GM15510 (cell line): ENCODE results near the gene ACER2.

Experiments used
- POLR2A ChIP-seq: IDR thresholded peaks from 3 replicates; pipeline ENCODE4 v1.6.1; 2011; ENCODE audit warnings: borderline replicate concordance; ENCODE audit not compliant: insufficient read length; ENCODE audit errors: extremely low read depth

ACER2 gene

GRCh38 chr9:19471737-19472648 lies 63.2 kb downstream of the ACER2 start:
- no peak for TF ChIP-seq POLR2A

DNA sequence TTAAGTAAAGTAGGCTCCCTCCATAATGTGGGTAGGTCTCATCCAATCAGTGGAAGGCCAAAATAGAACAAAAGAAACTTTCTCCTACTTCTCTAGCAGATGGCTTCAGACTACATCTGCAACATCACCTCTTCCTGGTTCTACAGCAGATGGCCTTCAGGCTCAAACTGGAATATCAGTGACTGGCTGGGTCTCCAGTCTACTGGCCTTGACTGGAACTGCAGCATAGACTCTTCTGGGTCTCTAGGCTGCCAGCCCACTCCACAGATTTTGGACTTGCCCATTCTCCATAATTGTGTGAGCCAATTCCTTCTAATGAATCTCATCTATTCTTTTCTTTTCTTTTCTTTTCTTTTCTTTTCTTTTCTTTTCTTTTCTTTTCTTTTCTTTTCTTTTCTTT lies 64.8 kb downstream of the ACER2 start:
- TF ChIP-seq POLR2A = no peak

DNA sequence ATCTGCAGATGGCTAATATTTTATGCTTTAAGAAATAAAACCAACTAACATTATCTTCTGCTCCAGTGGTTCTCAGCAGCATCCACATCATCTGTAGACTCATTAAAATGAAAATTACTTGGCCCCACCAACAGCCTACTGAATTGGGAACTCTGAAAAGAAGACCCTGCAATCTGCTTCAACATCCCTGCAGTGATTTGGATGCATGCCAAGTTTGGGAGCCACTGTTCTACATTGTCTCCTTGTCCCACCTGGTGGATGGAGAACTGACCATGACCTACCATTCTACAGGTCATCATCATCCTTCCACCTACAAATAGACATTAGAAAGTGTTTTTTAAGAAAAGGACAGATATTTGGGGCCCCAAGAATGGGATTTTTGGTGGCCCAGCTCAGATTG lies 71.1 kb downstream of the ACER2 start:
- no peak for TF ChIP-seq POLR2A

DNA sequence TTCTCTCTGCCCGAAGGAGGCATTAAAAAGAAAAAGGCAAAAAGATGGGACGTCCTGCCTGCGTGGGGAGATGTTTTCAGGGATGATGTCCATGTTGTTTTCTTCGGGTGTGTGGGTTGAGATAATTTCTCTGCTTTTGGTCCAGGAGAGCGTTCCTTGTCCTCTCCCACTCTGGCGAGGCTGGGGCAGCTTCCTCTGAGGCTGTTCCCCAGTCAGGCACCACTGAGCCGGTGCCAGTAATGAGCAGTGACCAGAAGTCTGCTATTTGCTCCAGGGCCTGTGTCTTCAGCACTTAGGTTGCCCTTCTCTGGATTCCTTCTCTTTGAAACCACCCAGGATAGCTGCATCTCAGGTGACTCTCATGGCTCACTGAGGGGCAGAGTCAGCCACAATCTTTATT lies 71.5 kb downstream of the ACER2 start:
- TF ChIP-seq POLR2A = no peak

GRCh38 chr9:19481121-19481870 lies 72.5 kb downstream of the ACER2 start:
- TF ChIP-seq POLR2A = no peak

DNA sequence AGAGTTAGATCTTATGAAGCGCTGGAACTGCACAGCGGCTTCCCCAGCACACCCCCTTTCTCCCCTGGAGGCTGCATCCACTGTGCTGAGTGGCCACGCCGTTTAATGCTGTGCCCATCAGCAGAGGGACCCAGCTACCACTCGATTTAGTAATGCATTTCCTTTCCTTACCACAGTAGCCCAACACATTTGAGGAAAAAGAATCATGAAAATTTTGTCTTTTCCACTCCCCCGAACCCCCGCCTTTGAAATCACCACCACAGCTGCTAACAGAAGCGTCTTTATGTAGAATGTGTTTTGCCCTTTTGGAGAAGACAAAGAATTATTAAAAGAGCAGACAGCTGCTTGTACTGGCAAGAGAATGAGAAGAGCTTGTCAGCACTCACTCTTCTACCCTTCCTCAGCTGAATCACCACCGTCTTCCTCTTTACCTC lies 73.2 kb downstream of the ACER2 start:
- TF ChIP-seq POLR2A = no peak

GRCh38 chr9:19484699-19485098 lies 75.9 kb downstream of the ACER2 start:
- no peak for TF ChIP-seq POLR2A

DNA sequence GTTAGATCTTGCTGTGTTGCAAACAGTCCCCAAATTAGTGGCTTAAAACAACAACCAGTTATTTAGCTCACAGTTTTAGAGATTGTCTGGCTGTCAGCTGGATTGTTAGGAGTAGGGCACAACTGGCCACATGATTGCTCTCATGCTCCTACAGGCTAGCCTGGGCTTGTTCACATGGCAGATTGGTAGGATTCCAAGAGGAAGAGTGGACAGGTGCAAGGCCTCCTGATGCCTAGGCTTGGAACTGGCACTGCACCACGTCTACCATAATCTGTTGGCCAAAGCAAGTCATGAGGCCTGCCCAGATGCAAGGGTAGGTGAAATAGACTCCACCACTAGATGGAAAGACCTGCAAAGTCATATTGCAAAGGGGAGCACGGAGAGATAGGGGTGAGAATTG lies 76.4 kb downstream of the ACER2 start:
- TF ChIP-seq POLR2A = no peak

DNA sequence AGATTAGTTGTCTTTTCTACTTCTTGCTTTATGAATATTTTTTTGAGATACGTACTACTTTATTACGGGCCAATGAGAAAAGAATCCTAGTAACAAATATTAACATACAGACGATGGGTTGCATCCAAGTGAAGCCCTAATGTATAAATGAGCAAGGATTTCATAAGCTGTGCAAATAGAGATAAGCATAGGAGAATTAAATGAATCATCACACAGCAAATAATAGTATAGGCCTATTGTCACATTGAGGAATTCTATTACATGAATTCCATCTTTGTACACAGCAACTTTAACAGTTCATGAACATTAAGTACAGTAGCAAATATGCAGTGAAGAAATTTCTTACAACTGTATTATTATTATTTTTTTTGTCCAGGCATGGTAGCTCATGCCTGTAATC lies 78.0 kb downstream of the ACER2 start:
- TF ChIP-seq POLR2A = no peak

GRCh38 chr9:19488721-19489120 lies 79.9 kb downstream of the ACER2 start:
- no peak for TF ChIP-seq POLR2A

GRCh38 chr9:19490269-19490668 lies 81.5 kb downstream of the ACER2 start:
- TF ChIP-seq POLR2A = no peak

DNA sequence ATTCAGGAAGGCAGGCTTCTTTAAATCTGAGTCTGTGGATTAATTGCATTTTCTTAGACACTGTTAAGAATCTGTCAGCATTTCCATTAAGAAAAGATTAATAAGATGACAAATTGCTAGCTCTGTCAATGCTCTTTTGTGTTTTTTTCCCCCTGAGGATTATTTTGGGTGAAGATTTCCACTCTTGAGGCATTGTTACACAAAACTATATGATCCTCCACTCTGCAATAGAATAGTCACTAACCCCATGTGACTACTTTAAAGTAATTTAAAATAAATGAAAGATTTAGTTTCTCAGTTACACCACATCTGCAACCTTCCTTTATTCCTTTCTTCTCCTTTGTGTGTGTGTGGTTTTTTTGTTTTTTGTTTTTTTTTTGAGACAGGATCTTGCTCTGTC lies 82.0 kb downstream of the ACER2 start:
- no peak for TF ChIP-seq POLR2A

- TF ChIP-seq POLR2A = no peak
Observed at GRCh38 chr9:19492775-19493173, 84.0 kb downstream of the ACER2 start.

GRCh38 chr9:19493174-19493811 lies 84.5 kb downstream of the ACER2 start:
- no peak for TF ChIP-seq POLR2A

GRCh38 chr9:19493876-19494275 lies 85.1 kb downstream of the ACER2 start:
- TF ChIP-seq POLR2A = no peak
